Measurements from ENCODE around the gene COPS2. TPM values are rescaled to one million over a fixed set of nuclear protein-coding genes. Genes with fewer than 3 reads are reported as not detected.

Gene COPS2
- polyA plus RNA-seq, 2 of the 4 experiments (the other 2 are of a cell fraction): 64.8 to 66.6 TPM

DNA sequence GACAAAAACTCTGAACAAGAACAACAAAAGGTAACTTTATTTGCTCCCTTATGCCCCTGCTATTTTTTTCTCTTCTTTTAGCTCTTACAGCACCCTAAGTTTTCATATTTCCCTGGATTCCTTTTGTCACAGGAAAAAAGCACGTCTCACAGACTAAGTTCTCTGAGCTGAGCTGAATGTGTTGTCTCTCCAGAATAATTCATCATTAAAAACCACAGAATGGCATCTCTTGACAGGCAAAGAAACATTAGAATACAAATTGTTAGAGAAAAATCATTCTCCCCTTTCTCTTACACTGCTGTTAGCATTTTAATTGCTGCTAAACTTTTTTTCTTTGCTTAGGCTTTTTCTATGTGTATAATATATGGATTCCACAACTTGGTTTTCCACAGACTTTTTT, 60.5 kb downstream of the COPS2 start:
- ChIA-PET CTCF (no interaction called here), POLR2A (interaction anchor here (0.7 kb wide), 1 partner anchor 18 kb away, joined by 5 read pairs; no protein-coding TSS in a partner anchor)
- no peaks in the 10 kb centered on the region for H3K9me3 ChIP-seq
- no peak for DNase-seq (ENCODE audit: low read depth in 1 of 2, low spot score in 1 of 2)
- H3K4me2 ChIP-seq: no peak overlapping the region
- WGBS (ENCODE audit: missing lambda C conversion rate): 85% methylated on average over 1 of the region's 1 CpG
- no peak for FAIRE-seq
- TF ChIP-seq ZNF302 (CRISPR knock-in tag; IDR thresholded peaks at IDR 0.05) (no peak), CHD4 (IDR thresholded peaks at IDR 0.05; ENCODE audit: borderline replicate concordance) (no peak), CHD2 (IDR thresholded peaks at IDR 0.05; ENCODE audit: low read length, partially characterized antibody) (no peak), EHF (CRISPR knock-in tag; IDR thresholded peaks at IDR 0.05) (no peak), EP300 (IDR thresholded peaks at IDR 0.05) (no peak), FOSL2 (IDR thresholded peaks at IDR 0.05) (no peak), FOSL2 (CRISPR knock-in tag; IDR thresholded peaks at IDR 0.05) (no peak), ESRRA (IDR thresholded peaks at IDR 0.05; ENCODE audit: borderline replicate concordance, low read length) (no peak), PHF8 (IDR thresholded peaks at IDR 0.05; ENCODE audit: borderline replicate concordance, low read depth) (no peak), HOXB13 (CRISPR knock-in tag; IDR thresholded peaks at IDR 0.05; ENCODE audit: low read depth) (no peak), TP53 (CRISPR knock-in tag; IDR thresholded peaks at IDR 0.05) (no peak), FOXS1 (CRISPR knock-in tag; IDR thresholded peaks at IDR 0.05) (no peak), TFCP2L1 (CRISPR knock-in tag; IDR thresholded peaks at IDR 0.05) (no peak), JUNB (IDR thresholded peaks at IDR 0.05) (no peak), POLR2A (IDR thresholded peaks at IDR 0.05; ENCODE audit: low read length) (no peak)
- TF ChIP-seq, protein P1, sequence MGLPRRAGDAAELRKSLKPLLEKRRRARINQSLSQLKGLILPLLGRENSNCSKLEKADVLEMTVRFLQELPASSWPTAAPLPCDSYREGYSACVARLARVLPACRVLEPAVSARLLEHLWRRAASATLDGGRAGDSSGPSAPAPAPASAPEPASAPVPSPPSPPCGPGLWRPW (IDR thresholded peaks at IDR 0.05): no peak
- TF ChIP-seq, protein P2, sequence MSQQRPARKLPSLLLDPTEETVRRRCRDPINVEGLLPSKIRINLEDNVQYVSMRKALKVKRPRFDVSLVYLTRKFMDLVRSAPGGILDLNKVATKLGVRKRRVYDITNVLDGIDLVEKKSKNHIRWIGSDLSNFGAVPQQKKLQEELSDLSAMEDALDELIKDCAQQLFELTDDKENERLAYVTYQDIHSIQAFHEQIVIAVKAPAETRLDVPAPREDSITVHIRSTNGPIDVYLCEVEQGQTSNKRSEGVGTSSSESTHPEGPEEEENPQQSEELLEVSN (IDR thresholded peaks at IDR 0.05; ENCODE audit: borderline replicate concordance, low read depth): no peak
- TF ChIP-seq, protein P3, sequence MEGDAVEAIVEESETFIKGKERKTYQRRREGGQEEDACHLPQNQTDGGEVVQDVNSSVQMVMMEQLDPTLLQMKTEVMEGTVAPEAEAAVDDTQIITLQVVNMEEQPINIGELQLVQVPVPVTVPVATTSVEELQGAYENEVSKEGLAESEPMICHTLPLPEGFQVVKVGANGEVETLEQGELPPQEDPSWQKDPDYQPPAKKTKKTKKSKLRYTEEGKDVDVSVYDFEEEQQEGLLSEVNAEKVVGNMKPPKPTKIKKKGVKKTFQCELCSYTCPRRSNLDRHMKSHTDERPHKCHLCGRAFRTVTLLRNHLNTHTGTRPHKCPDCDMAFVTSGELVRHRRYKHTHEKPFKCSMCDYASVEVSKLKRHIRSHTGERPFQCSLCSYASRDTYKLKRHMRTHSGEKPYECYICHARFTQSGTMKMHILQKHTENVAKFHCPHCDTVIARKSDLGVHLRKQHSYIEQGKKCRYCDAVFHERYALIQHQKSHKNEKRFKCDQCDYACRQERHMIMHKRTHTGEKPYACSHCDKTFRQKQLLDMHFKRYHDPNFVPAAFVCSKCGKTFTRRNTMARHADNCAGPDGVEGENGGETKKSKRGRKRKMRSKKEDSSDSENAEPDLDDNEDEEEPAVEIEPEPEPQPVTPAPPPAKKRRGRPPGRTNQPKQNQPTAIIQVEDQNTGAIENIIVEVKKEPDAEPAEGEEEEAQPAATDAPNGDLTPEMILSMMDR (IDR thresholded peaks at IDR 0.05): no peak
- TF ChIP-seq, protein P4, sequence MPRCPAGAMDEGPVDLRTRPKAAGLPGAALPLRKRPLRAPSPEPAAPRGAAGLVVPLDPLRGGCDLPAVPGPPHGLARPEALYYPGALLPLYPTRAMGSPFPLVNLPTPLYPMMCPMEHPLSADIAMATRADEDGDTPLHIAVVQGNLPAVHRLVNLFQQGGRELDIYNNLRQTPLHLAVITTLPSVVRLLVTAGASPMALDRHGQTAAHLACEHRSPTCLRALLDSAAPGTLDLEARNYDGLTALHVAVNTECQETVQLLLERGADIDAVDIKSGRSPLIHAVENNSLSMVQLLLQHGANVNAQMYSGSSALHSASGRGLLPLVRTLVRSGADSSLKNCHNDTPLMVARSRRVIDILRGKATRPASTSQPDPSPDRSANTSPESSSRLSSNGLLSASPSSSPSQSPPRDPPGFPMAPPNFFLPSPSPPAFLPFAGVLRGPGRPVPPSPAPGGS (IDR thresholded peaks at IDR 0.05): no peak
- no peak overlapping the region for H3K4me3 ChIP-seq
- no peak for ATAC-seq
- no peak overlapping the region for H3K27ac ChIP-seq
- 0 out of 3 replicates have a peak, but pooled peaks cover 3% of the 10 kb centered on the region for H3K4me1 ChIP-seq

DNA sequence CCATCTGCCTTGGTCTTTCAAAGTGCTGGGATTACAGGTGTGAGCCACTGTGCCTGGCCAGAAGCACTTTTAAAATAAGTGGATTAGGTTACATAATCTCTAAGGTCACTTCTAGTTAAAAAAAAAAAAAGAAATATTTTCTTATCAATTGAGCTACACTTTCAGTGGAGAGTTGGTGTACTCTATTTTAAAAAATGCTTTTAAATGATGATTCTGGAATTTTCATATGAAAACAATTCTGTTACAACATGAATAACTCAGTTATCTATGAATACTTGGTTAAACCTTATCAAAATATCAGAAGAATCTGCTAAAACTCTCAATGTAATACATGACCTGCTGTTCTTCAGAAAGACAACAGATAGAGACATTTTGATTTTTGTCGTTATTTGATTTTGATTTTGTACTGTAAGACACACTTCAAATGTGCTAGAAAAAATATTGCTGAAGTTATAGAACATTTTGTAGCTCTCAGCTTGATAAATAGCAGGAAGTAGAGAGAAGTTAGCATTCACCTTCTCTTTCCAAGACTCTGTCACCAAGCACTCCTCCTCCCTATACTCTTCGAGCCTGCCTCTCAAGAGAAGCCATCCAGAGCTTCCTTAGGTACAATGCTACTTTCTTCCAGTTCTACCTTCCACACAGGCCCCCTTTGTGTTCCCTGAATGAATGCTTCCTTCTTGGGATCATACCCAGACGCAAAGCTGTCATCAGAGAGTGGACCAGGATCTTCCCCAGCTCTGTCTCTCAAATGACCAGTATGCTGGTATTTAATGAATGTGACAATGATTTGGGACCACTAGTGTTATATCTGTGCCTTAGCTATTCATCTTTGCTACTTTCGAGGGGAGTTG, 61.9 kb downstream of the COPS2 start:
- no peak for ATAC-seq
- CTCF ChIA-PET: interaction anchor here (1.7 kb wide), 1 partner anchor 52 kb away, joined by 3 read pairs; no protein-coding TSS in a partner anchor
- H3K4me2 ChIP-seq: no peak overlapping the region
- 0 out of 3 replicates have a peak, but pooled peaks cover 3% of the 10 kb centered on the region for H3K4me1 ChIP-seq
- FAIRE-seq: no peak
- POLR2A ChIA-PET: no interaction called here
- no peak for DNase-seq (ENCODE audit: low read depth in 1 of 2, low spot score in 1 of 2)
- no peaks in the 10 kb centered on the region for H3K9me3 ChIP-seq
- no peak overlapping the region for H3K27ac ChIP-seq
- TF ChIP-seq RNF2 (IDR thresholded peaks at IDR 0.05; ENCODE audit: borderline replicate concordance, low read depth) (no peak), HEYL (CRISPR knock-in tag; IDR thresholded peaks at IDR 0.05) (no peak), CBX8 (IDR thresholded peaks at IDR 0.05) (no peak), EHF (CRISPR knock-in tag; IDR thresholded peaks at IDR 0.05) (no peak), CEBPB (IDR thresholded peaks at IDR 0.05) (no peak), PHF8 (IDR thresholded peaks at IDR 0.05; ENCODE audit: borderline replicate concordance, low read depth) (no peak), ZNF302 (CRISPR knock-in tag; IDR thresholded peaks at IDR 0.05) (no peak), GATA3 (IDR thresholded peaks at IDR 0.05; ENCODE audit: borderline replicate concordance) (no peak), HOXB13 (CRISPR knock-in tag; IDR thresholded peaks at IDR 0.05; ENCODE audit: low read depth) (no peak), HDAC2 (IDR thresholded peaks at IDR 0.05) (no peak), TP53 (CRISPR knock-in tag; IDR thresholded peaks at IDR 0.05) (no peak), CBX2 (IDR thresholded peaks at IDR 0.05; ENCODE audit: borderline replicate concordance, low read depth) (no peak), KDM5A (IDR thresholded peaks at IDR 0.05) (no peak)
- TF ChIP-seq, protein P5, sequence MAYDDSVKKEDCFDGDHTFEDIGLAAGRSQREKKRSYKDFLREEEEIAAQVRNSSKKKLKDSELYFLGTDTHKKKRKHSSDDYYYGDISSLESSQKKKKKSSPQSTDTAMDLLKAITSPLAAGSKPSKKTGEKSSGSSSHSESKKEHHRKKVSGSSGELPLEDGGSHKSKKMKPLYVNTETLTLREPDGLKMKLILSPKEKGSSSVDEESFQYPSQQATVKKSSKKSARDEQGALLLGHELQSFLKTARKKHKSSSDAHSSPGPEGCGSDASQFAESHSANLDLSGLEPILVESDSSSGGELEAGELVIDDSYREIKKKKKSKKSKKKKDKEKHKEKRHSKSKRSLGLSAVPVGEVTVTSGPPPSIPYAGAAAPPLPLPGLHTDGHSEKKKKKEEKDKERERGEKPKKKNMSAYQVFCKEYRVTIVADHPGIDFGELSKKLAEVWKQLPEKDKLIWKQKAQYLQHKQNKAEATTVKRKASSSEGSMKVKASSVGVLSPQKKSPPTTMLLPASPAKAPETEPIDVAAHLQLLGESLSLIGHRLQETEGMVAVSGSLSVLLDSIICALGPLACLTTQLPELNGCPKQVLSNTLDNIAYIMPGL (CRISPR knock-in tag; IDR thresholded peaks at IDR 0.05; ENCODE audit: borderline replicate concordance): no peak
- 94% methylated on average over 4 of the region's 4 CpGs for WGBS (ENCODE audit: missing lambda C conversion rate)
- no peak overlapping the region for H3K4me3 ChIP-seq
